ENCODE measurements around the gene ADCY2. TPM values are rescaled to one million over a fixed set of nuclear protein-coding genes. Genes with fewer than 3 reads are reported as not detected.

Gene ADCY2
- total RNA-seq, 1 experiment from 2014 or later: 0.34 TPM

DNA sequence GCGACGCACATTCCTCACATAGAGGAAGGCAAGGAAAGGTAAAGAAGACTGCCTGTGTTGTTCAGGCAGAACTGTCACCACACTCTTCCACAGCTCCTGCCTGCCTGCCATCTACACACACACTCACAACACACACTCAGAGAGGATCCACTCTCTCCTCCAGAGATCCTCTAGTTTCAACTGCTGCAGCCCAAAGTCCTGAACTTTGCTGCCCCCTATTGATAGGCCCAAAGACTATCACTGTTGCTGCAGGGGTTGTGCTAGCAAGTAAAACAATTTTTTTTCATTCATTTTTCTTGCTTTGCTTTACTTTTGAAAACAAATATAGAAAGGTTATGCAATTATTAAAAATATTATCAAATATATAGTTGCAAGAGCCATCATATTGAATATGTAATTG lies 460.9 kb downstream of the ADCY2 start:
- intact Hi-C loops (cut with micrococcal nuclease; ENCODE audit: unreplicated experiment): loop anchor here (10.0 kb wide), 1 partner anchor 462 kb away; the partner anchor contains the start of gene ADCY2
- no peak overlapping the region for H3K4me3 ChIP-seq (ENCODE audit: low read depth, low read length, poor library complexity, severe bottlenecking)
- no TSS peak for BruUV-seq (replicated peaks)

DNA sequence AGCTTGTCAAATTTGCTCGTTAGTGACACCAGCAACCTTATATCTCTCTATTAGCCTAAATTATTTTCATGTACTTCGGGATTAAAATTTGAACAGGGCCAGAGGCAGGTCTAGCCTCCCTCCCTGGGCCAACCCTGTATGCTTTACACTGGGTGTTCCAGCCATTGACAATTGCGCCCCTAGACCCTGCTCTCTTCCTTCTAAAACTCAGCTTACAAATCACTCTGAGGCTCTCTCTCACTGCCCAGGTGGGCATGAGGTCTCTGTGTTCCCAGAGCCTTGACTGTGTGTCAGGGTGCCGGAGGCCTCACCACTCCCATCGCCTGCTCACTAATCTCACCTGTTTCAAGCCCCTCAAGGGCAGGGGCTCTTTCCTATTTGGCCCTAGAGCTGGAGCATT lies 461.4 kb downstream of the ADCY2 start:
- intact Hi-C loops (cut with micrococcal nuclease; ENCODE audit: unreplicated experiment): loop anchor here (10.0 kb wide), 1 partner anchor 463 kb away; the partner anchor contains the start of gene ADCY2
- ChIA-PET POLR2A (ENCODE audit: low non-redundant PET) (no interaction called here), CTCF (no interaction called here)
- peaks cover 6% of the 10 kb centered on the region for H3K4me1 ChIP-seq (ENCODE audit: insufficient read depth, low read length, poor library complexity, severe bottlenecking)
- DNase-seq (ENCODE audit: low spot score): no peak
- BruUV-seq (replicated peaks): no TSS peak
- H3K4me3 ChIP-seq (ENCODE audit: low read depth, low read length, poor library complexity, severe bottlenecking): no peak overlapping the region
- H3K9me3 ChIP-seq (ENCODE audit: low read depth, low read length, poor library complexity, severe bottlenecking): no peaks in the 10 kb centered on the region
- H3K27ac ChIP-seq (ENCODE audit: low read depth, low read length, poor library complexity, severe bottlenecking): no peak overlapping the region
- no peak for TF ChIP-seq CTCF (conservative IDR thresholded peaks at IDR 0.05; ENCODE audit: low read depth, low read length)
- TF ChIP-seq EZH2 (IDR thresholded peaks at IDR 0.05; ENCODE audit: borderline replicate concordance, low read depth, low read length, poor library complexity, severe bottlenecking): no peak
- peaks cover 33% of the 10 kb centered on the region for H3K36me3 ChIP-seq (ENCODE audit: insufficient read depth, low read length, poor library complexity, severe bottlenecking)
- H3K27me3 ChIP-seq (replicated peaks; ENCODE audit: insufficient read depth, low read depth, low read length, poor library complexity): no peaks in the 10 kb centered on the region

More for the DNA sequence above, 460.9 kb downstream of the ADCY2 start:
- CTCF ChIA-PET: no interaction called here
- Histone ChIP-seq H3K27me3 (replicated peaks; ENCODE audit: insufficient read depth, low read depth, low read length, poor library complexity) (no peaks in the 10 kb centered on the region), H3K9me3 (ENCODE audit: low read depth, low read length, poor library complexity, severe bottlenecking) (no peaks in the 10 kb centered on the region), H3K36me3 (ENCODE audit: insufficient read depth, low read length, poor library complexity, severe bottlenecking) (peaks cover 28% of the 10 kb centered on the region), H3K27ac (ENCODE audit: low read depth, low read length, poor library complexity, severe bottlenecking) (no peak overlapping the region), H3K4me1 (ENCODE audit: insufficient read depth, low read length, poor library complexity, severe bottlenecking) (peaks cover 6% of the 10 kb centered on the region)
- TF ChIP-seq CTCF (conservative IDR thresholded peaks at IDR 0.05; ENCODE audit: low read depth, low read length): peak; percentile 85
- TF ChIP-seq EZH2 (IDR thresholded peaks at IDR 0.05; ENCODE audit: borderline replicate concordance, low read depth, low read length, poor library complexity, severe bottlenecking): no peak
- DNase-seq (ENCODE audit: low spot score): peak; percentile 67
- POLR2A ChIA-PET (ENCODE audit: low non-redundant PET): no interaction called here

- BruUV-seq (replicated peaks): no TSS peak
- Histone ChIP-seq H3K27me3 (replicated peaks; ENCODE audit: insufficient read depth, low read depth, low read length, poor library complexity) (no peaks in the 10 kb centered on the region), H3K4me1 (ENCODE audit: insufficient read depth, low read length, poor library complexity, severe bottlenecking) (peaks cover 6% of the 10 kb centered on the region), H3K4me3 (ENCODE audit: low read depth, low read length, poor library complexity, severe bottlenecking) (no peak overlapping the region), H3K36me3 (ENCODE audit: insufficient read depth, low read length, poor library complexity, severe bottlenecking) (peaks cover 39% of the 10 kb centered on the region), H3K9me3 (ENCODE audit: low read depth, low read length, poor library complexity, severe bottlenecking) (no peaks in the 10 kb centered on the region), H3K27ac (ENCODE audit: low read depth, low read length, poor library complexity, severe bottlenecking) (no peak overlapping the region)
- TF ChIP-seq CTCF (conservative IDR thresholded peaks at IDR 0.05; ENCODE audit: low read depth, low read length): no peak
- TF ChIP-seq EZH2 (IDR thresholded peaks at IDR 0.05; ENCODE audit: borderline replicate concordance, low read depth, low read length, poor library complexity, severe bottlenecking): no peak
- POLR2A ChIA-PET (ENCODE audit: low non-redundant PET): no interaction called here
- CTCF ChIA-PET: no interaction called here
- intact Hi-C loops (cut with micrococcal nuclease; ENCODE audit: unreplicated experiment): loop anchor here (10.0 kb wide), 1 partner anchor 463 kb away; the partner anchor contains the start of gene ADCY2
- peak; percentile 37 for DNase-seq (ENCODE audit: low spot score)
Measured at GRCh38 chr5:7857926-7858632, 462.1 kb downstream of the ADCY2 start.
